Osteoblast (primary cell): ENCODE measurements around the gene C1orf167. TPM values are rescaled to one million over a fixed set of nuclear protein-coding genes. Genes with fewer than 3 reads are reported as not detected.

Experiments used
- DNase-seq: peaks from one replicate; pipeline ENCODE4 v3.0.0; 2011; ENCODE audit warnings: low spot score, mixed read lengths; ENCODE audit not compliant: insufficient read length; ENCODE audit errors: missing footprints
- H2AFZ ChIP-seq: 2 replicates; pipeline ENCODE4 v1.6.0; 2011; ENCODE audit warnings: mild to moderate bottlenecking, low read length
- H3K27ac ChIP-seq: 2 replicates; pipeline ENCODE4 v1.5.1; 2011; ENCODE audit warnings: mild to moderate bottlenecking, low read depth, low read length, moderate library complexity
- H3K27me3 ChIP-seq: 2 replicates; pipeline ENCODE4 v1.6.0; 2012; ENCODE audit warnings: mild to moderate bottlenecking, control low read depth, inconsistent platforms, low read length, moderate library complexity; ENCODE audit not compliant: insufficient read depth
- H3K36me3 ChIP-seq: 2 replicates; pipeline ENCODE4 v1.5.1; 2011; ENCODE audit warnings: mild to moderate bottlenecking, low read length, control low read depth, moderate library complexity; ENCODE audit not compliant: insufficient read depth
- H3K4me1 ChIP-seq: 2 replicates; pipeline ENCODE4 v1.5.1; 2011; ENCODE audit warnings: mild to moderate bottlenecking, low read length, control low read depth, moderate library complexity; ENCODE audit not compliant: insufficient read depth
- H3K4me2 ChIP-seq: 2 replicates; pipeline ENCODE4 v1.6.0; 2011; ENCODE audit warnings: mild to moderate bottlenecking, low read length; ENCODE audit not compliant: insufficient read depth
- H3K4me3 ChIP-seq: fragments of 200-600 bp; sonication (generic); 3 replicates; pipeline ENCODE4 v1.5.1; 2012; ENCODE audit warnings: mild to moderate bottlenecking, low read length, inconsistent platforms; ENCODE audit not compliant: insufficient read depth
- H3K79me2 ChIP-seq: 2 replicates; pipeline ENCODE4 v1.6.0; 2012; ENCODE audit warnings: mild to moderate bottlenecking, low read length, control low read depth, inconsistent platforms; ENCODE audit not compliant: insufficient read depth
- H3K9me3 ChIP-seq: 2 replicates; pipeline ENCODE4 v1.5.1; 2011; ENCODE audit warnings: low read depth, low read length, control low read depth
- H4K20me1 ChIP-seq: 2 replicates; pipeline ENCODE4 v1.6.0; 2012; ENCODE audit warnings: mild to moderate bottlenecking, low read length, control low read depth; ENCODE audit not compliant: insufficient read depth
- total RNA-seq: library from RNA; depleted of rRNA; stranded (reverse); fragments of >200 nt; gene quantifications from 2 replicates; pipeline ENCODE4 v1.2.3, GENCODE V29; 2012
- TF ChIP-seq, protein P1 (sequence below): IDR thresholded peaks from 2 replicates; pipeline ENCODE4 v1.5.1; 2011; ENCODE audit warnings: mild to moderate bottlenecking, low read depth, low read length, moderate library complexity; ENCODE audit errors: extremely low read depth

C1orf167 gene
- total RNA-seq, 1 donor: not detected

DNA sequence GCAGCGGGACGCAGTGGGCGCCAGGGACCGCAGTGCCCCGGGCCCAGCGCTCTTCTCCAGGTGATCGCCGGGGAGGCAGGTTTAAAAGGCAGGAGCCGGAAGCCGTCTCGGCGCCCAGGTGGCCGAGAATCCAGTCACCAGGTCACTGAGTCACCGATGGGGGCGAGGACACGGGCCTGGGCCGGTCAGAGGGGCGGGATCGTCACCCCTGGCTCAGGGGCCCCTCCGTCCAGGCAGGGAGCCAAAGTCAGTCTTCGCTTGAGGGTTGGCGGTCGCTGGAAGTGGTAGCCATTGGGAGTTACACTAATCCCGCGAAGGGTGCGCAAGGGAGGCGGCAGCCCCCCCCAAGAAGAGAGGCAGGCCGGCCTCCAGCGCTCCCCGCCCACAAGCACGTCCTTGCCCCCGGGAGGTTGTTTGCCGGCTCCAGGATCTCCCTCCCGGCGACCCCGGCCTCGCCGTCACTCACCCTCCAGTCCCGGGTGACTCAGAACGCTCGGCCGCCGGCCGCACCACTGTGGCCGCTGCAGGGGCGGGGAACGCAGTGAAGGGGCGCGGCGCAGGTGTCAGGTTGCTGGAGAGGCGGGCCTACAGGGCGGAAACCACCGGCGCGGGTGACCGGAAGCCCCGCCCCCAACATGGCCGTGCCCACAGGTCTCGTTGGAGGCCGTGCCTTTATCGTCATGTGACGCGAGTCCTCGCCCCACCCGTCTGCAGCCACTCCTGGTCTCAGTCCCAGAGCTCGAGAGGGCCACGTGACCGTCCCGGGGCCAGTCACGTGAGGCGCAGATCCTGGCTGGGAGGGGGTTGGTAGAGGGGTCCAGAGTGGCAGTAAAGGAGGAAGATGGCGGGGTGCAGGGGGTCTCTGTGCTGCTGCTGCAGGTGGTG, 43.7 kb downstream of the C1orf167 start, which contains the start of the genes CLCN6 and MTHFR:
Gene CLCN6, plus strand, starts transcription at position 770 of the 885 bp plus-strand sequence. Its CDS starts 72 bp downstream, at position 842.
Gene MTHFR, minus strand, starts transcription at position 543 of the 885 bp plus-strand sequence. CDS start 2,848 bp downstream, outside the sequence.
- no peaks in the 10 kb centered on the region for H3K9me3 ChIP-seq
- H3K4me3 ChIP-seq: peak within 1 kb of the TSS; percentile 98
- H3K79me2 ChIP-seq: peaks cover 68% of the 10 kb centered on the region
- H3K27me3 ChIP-seq: no peaks in the 10 kb centered on the region
- H4K20me1 ChIP-seq: peaks cover 10% of the 10 kb centered on the region
- peak within 1 kb of the TSS; percentile 93 for H3K27ac ChIP-seq
- TF ChIP-seq, protein P1, sequence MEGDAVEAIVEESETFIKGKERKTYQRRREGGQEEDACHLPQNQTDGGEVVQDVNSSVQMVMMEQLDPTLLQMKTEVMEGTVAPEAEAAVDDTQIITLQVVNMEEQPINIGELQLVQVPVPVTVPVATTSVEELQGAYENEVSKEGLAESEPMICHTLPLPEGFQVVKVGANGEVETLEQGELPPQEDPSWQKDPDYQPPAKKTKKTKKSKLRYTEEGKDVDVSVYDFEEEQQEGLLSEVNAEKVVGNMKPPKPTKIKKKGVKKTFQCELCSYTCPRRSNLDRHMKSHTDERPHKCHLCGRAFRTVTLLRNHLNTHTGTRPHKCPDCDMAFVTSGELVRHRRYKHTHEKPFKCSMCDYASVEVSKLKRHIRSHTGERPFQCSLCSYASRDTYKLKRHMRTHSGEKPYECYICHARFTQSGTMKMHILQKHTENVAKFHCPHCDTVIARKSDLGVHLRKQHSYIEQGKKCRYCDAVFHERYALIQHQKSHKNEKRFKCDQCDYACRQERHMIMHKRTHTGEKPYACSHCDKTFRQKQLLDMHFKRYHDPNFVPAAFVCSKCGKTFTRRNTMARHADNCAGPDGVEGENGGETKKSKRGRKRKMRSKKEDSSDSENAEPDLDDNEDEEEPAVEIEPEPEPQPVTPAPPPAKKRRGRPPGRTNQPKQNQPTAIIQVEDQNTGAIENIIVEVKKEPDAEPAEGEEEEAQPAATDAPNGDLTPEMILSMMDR: no peak
- H2AFZ ChIP-seq: peak within 1 kb of the TSS; percentile 91
- H3K4me2 ChIP-seq: peak within 1 kb of the TSS; percentile 98
- peaks cover 45% of the 10 kb centered on the region for H3K4me1 ChIP-seq
- peak; percentile 98 for DNase-seq
- H3K36me3 ChIP-seq: peaks cover 31% of the 10 kb centered on the region

DNA sequence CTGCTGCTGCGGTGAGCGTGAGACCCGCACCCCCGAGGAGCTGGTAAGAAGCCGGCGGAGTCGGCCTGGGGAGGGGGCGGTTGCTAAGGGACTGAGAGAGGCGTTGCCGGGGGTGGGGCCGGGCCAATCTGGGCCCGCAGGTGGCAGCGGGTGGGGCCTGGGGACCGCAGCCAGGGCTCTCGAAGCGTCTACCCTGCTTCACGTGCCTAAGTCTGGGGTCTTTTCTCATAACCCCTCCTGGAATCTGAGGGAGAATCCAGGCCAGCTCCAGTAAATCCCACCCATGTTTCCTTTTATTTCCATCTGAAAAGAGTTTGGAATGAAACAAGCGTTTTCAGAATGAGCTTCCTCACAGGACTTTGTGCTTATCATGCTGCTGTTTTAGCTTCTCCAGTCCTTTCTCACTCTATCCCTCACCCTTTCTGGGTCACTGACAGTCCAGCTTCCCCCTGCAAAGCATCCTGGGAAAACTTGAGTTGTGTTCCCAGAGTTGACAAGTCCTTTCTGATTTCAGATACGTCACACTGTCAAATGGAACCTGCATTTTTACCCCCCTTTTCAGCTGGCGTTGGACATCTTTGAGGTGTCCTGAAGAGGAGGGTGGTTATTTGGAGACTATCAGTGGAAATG, 44.4 kb downstream of the C1orf167 start:
- Histone ChIP-seq H3K36me3 (peaks cover 28% of the 10 kb centered on the region), H3K4me3 (peak overlapping the region; percentile 98), H3K4me1 (peaks cover 45% of the 10 kb centered on the region), H2AFZ (peak overlapping the region; percentile 86), H3K4me2 (peak overlapping the region; percentile 98), H3K27ac (peak overlapping the region; percentile 93), H3K27me3 (no peaks in the 10 kb centered on the region), H4K20me1 (peaks cover 10% of the 10 kb centered on the region), H3K79me2 (peaks cover 74% of the 10 kb centered on the region), H3K9me3 (no peaks in the 10 kb centered on the region)
- TF ChIP-seq, protein P1: no peak
- DNase-seq: no peak

DNA sequence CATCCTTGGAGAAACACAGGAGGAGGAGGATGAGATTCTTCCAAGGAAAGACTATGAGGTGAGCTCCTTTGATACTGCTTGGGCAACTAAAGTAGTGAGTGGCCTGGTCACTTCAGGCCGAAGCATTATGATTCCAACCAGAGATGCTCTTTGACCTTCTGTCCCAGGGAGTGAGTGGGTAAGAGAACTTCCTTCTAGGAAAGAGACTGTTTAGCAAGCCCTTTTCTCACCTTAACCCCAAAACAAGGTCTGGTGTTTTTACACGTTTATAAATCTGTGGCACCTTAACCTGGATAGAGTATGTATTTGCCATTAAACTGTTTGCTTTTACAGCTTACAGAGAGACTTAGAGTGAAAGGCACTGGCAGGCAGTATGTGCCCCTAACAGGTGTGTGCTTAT, 45.1 kb downstream of the C1orf167 start:
- no peak for DNase-seq
- H3K79me2 ChIP-seq: peaks cover 77% of the 10 kb centered on the region
- H3K4me1 ChIP-seq: peaks cover 42% of the 10 kb centered on the region
- H3K36me3 ChIP-seq: peaks cover 32% of the 10 kb centered on the region
- H3K27ac ChIP-seq: peak overlapping the region; percentile 93
- no peaks in the 10 kb centered on the region for H3K27me3 ChIP-seq
- H3K4me3 ChIP-seq: peak overlapping the region; percentile 98
- H2AFZ ChIP-seq: no peak overlapping the region
- H3K9me3 ChIP-seq: no peaks in the 10 kb centered on the region
- H4K20me1 ChIP-seq: peaks cover 15% of the 10 kb centered on the region
- peak overlapping the region; percentile 98 for H3K4me2 ChIP-seq
- TF ChIP-seq, protein P1: no peak

DNA sequence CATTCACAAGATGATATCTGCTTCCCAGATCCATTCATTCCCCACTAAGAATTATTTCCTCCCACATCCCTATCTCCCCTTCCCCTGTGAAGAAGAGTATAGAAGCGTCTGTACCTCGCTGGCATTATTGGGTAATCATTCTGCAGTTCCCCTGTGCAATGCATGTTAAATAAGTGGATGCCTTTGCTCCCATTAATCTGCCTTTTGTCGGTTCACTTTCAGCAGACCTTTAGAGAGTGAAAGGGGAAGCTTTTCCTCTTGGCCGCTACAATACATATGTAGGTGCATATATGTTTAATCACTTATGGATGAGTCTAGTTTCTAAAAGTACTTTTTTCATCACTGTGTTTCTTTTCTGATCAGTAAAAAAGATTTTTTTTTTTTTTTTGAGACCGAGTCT, 51.0 kb downstream of the C1orf167 start:
- Histone ChIP-seq H3K4me1 (no peaks in the 10 kb centered on the region), H3K27ac (no peak overlapping the region), H4K20me1 (peaks cover 22% of the 10 kb centered on the region), H2AFZ (no peak overlapping the region), H3K27me3 (no peaks in the 10 kb centered on the region), H3K4me3 (no peak overlapping the region), H3K36me3 (peaks cover 70% of the 10 kb centered on the region), H3K4me2 (no peak overlapping the region), H3K79me2 (peaks cover 67% of the 10 kb centered on the region), H3K9me3 (no peaks in the 10 kb centered on the region)
- TF ChIP-seq, protein P1: no peak
- DNase-seq: no peak
